Body of pancreas (tissue), 4 donors: ENCODE measurements around the gene PDAP1. TPM values are rescaled to one million over a fixed set of nuclear protein-coding genes. Genes with fewer than 3 reads are reported as not detected.

Experiments used
- ATAC-seq: fragments of 150-250 bp; one replicate; pipeline ENCODE4 v1.9.1; 2016
- DNase-seq, 4 donors: peaks; one replicate each; pipeline ENCODE4 v3.0.0-alpha.2; 2019
- H3K27ac ChIP-seq, 4 donors: fragments of 200-600 bp; sonication (generic); 1 replicate in 3 of 4; 2 replicates in 1 of 4; pipeline versions ENCODE4 v1.5.1 to v1.6.1; 2016 to 2019; ENCODE audit warnings: mild to moderate bottlenecking in 1 of 4, mixed read lengths in 1 of 4, moderate library complexity in 1 of 4
- H3K27me3 ChIP-seq, 2 donors: fragments of 200-600 bp; sonication (generic); one replicate each; pipeline ENCODE4 v1.6.0; 2016; ENCODE audit warnings: mild to moderate bottlenecking in 1 of 2
- H3K36me3 ChIP-seq, 2 donors: fragments of 200-600 bp; sonication (generic); replicated peaks in 1 of 2; 2 replicates each; pipeline ENCODE4 v1.5.1; 2016; ENCODE audit warnings: low read depth in 2 of 2; ENCODE audit not compliant: insufficient read depth in 1 of 2
- H3K4me1 ChIP-seq: fragments of 200-600 bp; sonication (generic); one replicate; pipeline ENCODE4 v1.6.0; 2016
- H3K4me3 ChIP-seq, 2 donors: fragments of 200-600 bp; sonication (generic); 1 replicate in 1 of 2; 2 replicates in 1 of 2; pipeline ENCODE4 v1.5.1; 2016 to 2019
- H3K9me3 ChIP-seq, 3 donors: fragments of 200-600 bp; sonication (generic); 1 replicate in 2 of 3; 2 replicates in 1 of 3; pipeline ENCODE4 v1.5.1; 2016
- CTCF ChIP-seq, 7 experiments: fragments of 450-650 bp in 4 of 7; fragments of 200-600 bp in 3 of 7; sonication (generic) in 3 of 7; IDR thresholded peaks; one replicate each; pipeline ENCODE4 v1.5.1; 2016 to 2019; ENCODE audit warnings: antibody characterized with exemption in 7 of 7
- POLR2A ChIP-seq, 3 donors: fragments of 450-650 bp; IDR thresholded peaks; one replicate each; pipeline ENCODE4 v1.6.1; 2016; ENCODE audit warnings: antibody characterized with exemption in 3 of 3, mild to moderate bottlenecking in 2 of 3
- WGBS, 2 donors: methylation state at CpG; one replicate each; pipeline ENCODE4 v1.1.5; 2017; 5-methylcytosine and 5-hydroxymethylcytosine counted together
- intact Hi-C: fragments of 100-400 bp; cut with DNase I; formaldehyde crosslinking; loops from one replicate; pipeline ENCODE4 v1.15.1; 2023
- total RNA-seq, 2 donors: library from RNA; depleted of rRNA; stranded (reverse); fragments of >200 nt; gene quantifications; one replicate each; pipeline ENCODE4 v1.1.0, GENCODE V29; 2016

The PDAP1 gene
- total RNA-seq, 2 donors from 2014 or later = 22.7 to 52.4 TPM

- H3K4me1 ChIP-seq = no peaks in the 10 kb centered on the region
- peaks cover 18 to 34% of the 10 kb centered on the region in 2 donors for H3K36me3 ChIP-seq
- DNase-seq (no peak), ATAC-seq (no peak)
- no peak overlapping the region for H3K4me3 ChIP-seq
- 84 to 93% methylated on average over 11 of the region's 11 CpGs for WGBS, 2 donors
- TF ChIP-seq CTCF (IDR thresholded peaks at IDR 0.05) (no peak), POLR2A (IDR thresholded peaks at IDR 0.05) (no peak)
- no peak overlapping the region for H3K27ac ChIP-seq
- intact Hi-C loops = no loop called here
- H3K27me3 ChIP-seq = no peaks in the 10 kb centered on the region
- no peaks in the 10 kb centered on the region for H3K9me3 ChIP-seq
These were observed 13.8 kb upstream of the PDAP1 start for GRCh38 chr7:99422186-99422585.

- H3K9me3 ChIP-seq = no peaks in the 10 kb centered on the region
- H3K4me1 ChIP-seq = no peaks in the 10 kb centered on the region
- H3K27me3 ChIP-seq = no peaks in the 10 kb centered on the region
- DNase-seq = no peak
- TF ChIP-seq POLR2A (IDR thresholded peaks at IDR 0.05) = no peak
- TF ChIP-seq CTCF (IDR thresholded peaks at IDR 0.05) = no peak
- H3K27ac ChIP-seq = no peak overlapping the region
- WGBS, 2 donors = 77 to 78% methylated on average over 7 of the region's 7 CpGs
- no peak overlapping the region for H3K4me3 ChIP-seq
- intact Hi-C loops = no loop called here
- H3K36me3 ChIP-seq = peaks cover 21 to 40% of the 10 kb centered on the region in 2 donors
- ATAC-seq = no peak
These were observed 12.6 kb upstream of the PDAP1 start for GRCh38 chr7:99420986-99421385.

GRCh38 chr7:99420213-99420612 lies 11.8 kb upstream of the PDAP1 start:
- no peak overlapping the region for H3K4me3 ChIP-seq
- intact Hi-C loops = no loop called here

GRCh38 chr7:99419323-99420021 lies 11.1 kb upstream of the PDAP1 start:
- intact Hi-C loops = no loop called here
- 88 to 93% methylated on average over 16 to 21 of the region's 29 CpGs for WGBS, 2 donors
- Histone ChIP-seq H3K36me3 (peaks cover 21 to 42% of the 10 kb centered on the region in 2 donors), H3K9me3 (no peaks in the 10 kb centered on the region), H3K27me3 (no peaks in the 10 kb centered on the region), H3K27ac (no peak overlapping the region), H3K4me3 (no peak overlapping the region), H3K4me1 (peaks cover 4% of the 10 kb centered on the region)
- no peak for TF ChIP-seq CTCF (IDR thresholded peaks at IDR 0.05)
- no peak for TF ChIP-seq POLR2A (IDR thresholded peaks at IDR 0.05)
- ATAC-seq (no peak), DNase-seq (no peak)

More at GRCh38 chr7:99420213-99420612, 11.8 kb upstream of the PDAP1 start:
- Histone ChIP-seq H3K9me3 (no peaks in the 10 kb centered on the region), H3K36me3 (peaks cover 21 to 42% of the 10 kb centered on the region in 2 donors), H3K4me1 (peaks cover 3% of the 10 kb centered on the region), H3K27me3 (no peaks in the 10 kb centered on the region), H3K27ac (no peak overlapping the region)
- DNase-seq (no peak), ATAC-seq (no peak)
- TF ChIP-seq CTCF (IDR thresholded peaks at IDR 0.05) = no peak
- TF ChIP-seq POLR2A (IDR thresholded peaks at IDR 0.05) = no peak
- 85 to 94% methylated on average over 3 to 5 of the region's 5 CpGs for WGBS, 2 donors

- H3K36me3 ChIP-seq = peaks cover 26 to 40% of the 10 kb centered on the region in 2 donors
- no peak for ATAC-seq
- H3K27ac ChIP-seq = no peak overlapping the region
- TF ChIP-seq POLR2A (IDR thresholded peaks at IDR 0.05) (no peak), CTCF (IDR thresholded peaks at IDR 0.05) (no peak)
- no peaks in the 10 kb centered on the region for H3K9me3 ChIP-seq
- intact Hi-C loops = no loop called here
- H3K27me3 ChIP-seq = no peaks in the 10 kb centered on the region
- H3K4me3 ChIP-seq = no peak overlapping the region
- peaks cover 4% of the 10 kb centered on the region for H3K4me1 ChIP-seq
- 85 to 90% methylated on average over 4 to 9 of the region's 9 CpGs for WGBS, 2 donors
- no peak for DNase-seq
These were observed 9.9 kb upstream of the PDAP1 start for GRCh38 chr7:99418260-99418659.
